Smooth muscle cell (in vitro differentiated cells): Measurements from ENCODE around the gene ALDOA. TPM values are rescaled to one million over a fixed set of nuclear protein-coding genes. Genes with fewer than 3 reads are reported as not detected.
A peak's percentile ranks its signal among the peaks of the same experiment; 100 is the strongest.

Experiments
- DNase-seq: peaks from one replicate; lab custom pipeline; 2025; ENCODE audit not compliant: unreplicated experiment; lab: John Stamatoyannopoulos, UW
- H2AFZ ChIP-seq: fragments of 200-600 bp; sonication (generic); 2 replicates; pipeline ENCODE4 v1.6.0; 2016; ENCODE audit warnings: antibody characterized with exemption, low read depth, mild to moderate bottlenecking
- H3F3A ChIP-seq: fragments of 200-600 bp; sonication (generic); 2 replicates; pipeline ENCODE4 v1.6.0; 2017; ENCODE audit warnings: antibody characterized with exemption, low read depth
- H3K27ac ChIP-seq: fragments of 200-600 bp; sonication (generic); 2 replicates; pipeline ENCODE4 v1.5.1; 2016; ENCODE audit warnings: low read depth, mild to moderate bottlenecking
- H3K27me3 ChIP-seq: fragments of 200-600 bp; sonication (generic); 2 replicates; pipeline ENCODE4 v1.6.1; 2016; ENCODE audit warnings: low read depth, mild to moderate bottlenecking
- H3K36me3 ChIP-seq: fragments of 200-600 bp; sonication (generic); 2 replicates; pipeline ENCODE4 v1.5.1; 2016; ENCODE audit warnings: low read depth
- H3K4me1 ChIP-seq: fragments of 200-600 bp; sonication (generic); 2 replicates; pipeline ENCODE4 v1.5.1; 2016; ENCODE audit warnings: low read depth
- H3K4me2 ChIP-seq: fragments of 200-600 bp; sonication (generic); 2 replicates; pipeline ENCODE4 v1.6.0; 2016; ENCODE audit warnings: mild to moderate bottlenecking
- H3K4me3 ChIP-seq: fragments of 200-600 bp; sonication (generic); 2 replicates; pipeline ENCODE4 v1.5.1; 2016; ENCODE audit warnings: mild to moderate bottlenecking
- H3K79me2 ChIP-seq: fragments of 200-600 bp; sonication (generic); 2 replicates; pipeline ENCODE4 v1.6.0; 2016; ENCODE audit warnings: low read depth, mild to moderate bottlenecking
- H3K9ac ChIP-seq: fragments of 200-600 bp; sonication (generic); 2 replicates; pipeline ENCODE4 v1.6.0; 2016; ENCODE audit warnings: low read depth
- H3K9me3 ChIP-seq: fragments of 200-600 bp; sonication (generic); replicated peaks from 2 replicates; pipeline ENCODE4 v1.5.1; 2016; ENCODE audit warnings: low read depth
- H4K20me1 ChIP-seq: fragments of 200-600 bp; sonication (generic); 2 replicates; pipeline ENCODE4 v1.6.0; 2016; ENCODE audit warnings: low read depth
- WGBS: methylation state at CpG from one replicate; pipeline ENCODE4 v1.1.7; 2016; ENCODE audit warnings: low lambda C conversion rate; 5-methylcytosine and 5-hydroxymethylcytosine counted together
- polyA plus RNA-seq: library from polyadenylated mRNA; unstranded; fragments of >200 nt; fragmentation: Nextera tagmentation; extraction: Ambion mirVana; gene quantifications from 2 replicates; pipeline ENCODE4 v1.2.1, GENCODE V29; 2016
- total RNA-seq: library from RNA; depleted of rRNA; stranded (reverse); fragments of >200 nt; gene quantifications from 2 replicates; pipeline ENCODE4 v1.2.3, GENCODE V29; 2014
- TF ChIP-seq, protein P1 (sequence below): fragments of 200-600 bp; sonication (generic); IDR thresholded peaks from 2 replicates; pipeline ENCODE4 v1.5.1; 2017; ENCODE audit warnings: borderline replicate concordance, mild to moderate bottlenecking, antibody characterized with exemption; ENCODE audit not compliant: insufficient read depth, poor library complexity, severe bottlenecking

ALDOA gene
- total and polyA plus RNA-seq, 2 experiments from 2014 or later, result 1,146 to 2,856 TPM

DNA sequence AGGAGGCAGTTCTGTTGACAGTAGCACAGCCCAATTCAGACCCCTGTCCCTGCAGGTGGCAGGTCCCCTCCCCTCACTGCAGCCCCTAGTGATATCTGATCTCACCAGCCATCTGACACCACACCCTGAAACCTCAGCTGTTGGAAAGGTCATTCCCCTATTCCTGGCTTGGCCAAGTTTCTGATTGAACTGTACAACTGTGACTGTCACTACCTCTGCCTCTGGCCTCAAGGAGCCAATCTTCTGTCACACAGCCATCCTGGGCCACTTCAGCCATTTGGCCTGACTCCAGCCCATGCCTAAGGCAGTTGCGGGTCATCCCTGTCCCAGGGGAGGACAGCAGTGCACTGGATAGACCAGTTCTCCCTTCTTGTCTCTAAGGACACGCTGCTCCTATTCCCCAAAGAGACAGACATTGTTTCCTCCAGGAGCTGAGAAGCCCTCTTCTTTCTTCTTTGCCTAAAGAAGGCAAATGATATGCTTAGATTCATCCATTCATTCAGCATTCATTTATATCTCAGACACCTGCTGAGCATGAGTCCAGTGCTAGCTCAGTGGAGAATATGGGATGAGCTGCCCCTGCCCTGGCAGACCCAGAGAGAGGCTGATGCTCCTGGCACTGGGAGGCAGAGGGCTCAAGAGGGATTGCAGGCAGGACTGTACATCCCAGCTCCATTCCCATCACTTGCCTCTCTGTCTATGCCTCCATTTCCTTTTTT is 4.6 kb upstream of the ALDOA start:
- DNase-seq, result no peak
- peaks cover 6% of the 10 kb centered on the region for H3K79me2 ChIP-seq
- 82% methylated on average over 2 of the region's 2 CpGs for WGBS
- no peaks in the 10 kb centered on the region for H3K9me3 ChIP-seq
- no peaks in the 10 kb centered on the region for H3K36me3 ChIP-seq
- no peak overlapping the region for H3K4me3 ChIP-seq
- no peak overlapping the region for H3K27ac ChIP-seq
- H3K4me2 ChIP-seq, result no peak overlapping the region
- H2AFZ ChIP-seq, result no peak overlapping the region
- TF ChIP-seq, protein P1, sequence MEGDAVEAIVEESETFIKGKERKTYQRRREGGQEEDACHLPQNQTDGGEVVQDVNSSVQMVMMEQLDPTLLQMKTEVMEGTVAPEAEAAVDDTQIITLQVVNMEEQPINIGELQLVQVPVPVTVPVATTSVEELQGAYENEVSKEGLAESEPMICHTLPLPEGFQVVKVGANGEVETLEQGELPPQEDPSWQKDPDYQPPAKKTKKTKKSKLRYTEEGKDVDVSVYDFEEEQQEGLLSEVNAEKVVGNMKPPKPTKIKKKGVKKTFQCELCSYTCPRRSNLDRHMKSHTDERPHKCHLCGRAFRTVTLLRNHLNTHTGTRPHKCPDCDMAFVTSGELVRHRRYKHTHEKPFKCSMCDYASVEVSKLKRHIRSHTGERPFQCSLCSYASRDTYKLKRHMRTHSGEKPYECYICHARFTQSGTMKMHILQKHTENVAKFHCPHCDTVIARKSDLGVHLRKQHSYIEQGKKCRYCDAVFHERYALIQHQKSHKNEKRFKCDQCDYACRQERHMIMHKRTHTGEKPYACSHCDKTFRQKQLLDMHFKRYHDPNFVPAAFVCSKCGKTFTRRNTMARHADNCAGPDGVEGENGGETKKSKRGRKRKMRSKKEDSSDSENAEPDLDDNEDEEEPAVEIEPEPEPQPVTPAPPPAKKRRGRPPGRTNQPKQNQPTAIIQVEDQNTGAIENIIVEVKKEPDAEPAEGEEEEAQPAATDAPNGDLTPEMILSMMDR, result no peak
- H3K27me3 ChIP-seq, result no peaks in the 10 kb centered on the region
- peaks cover 22% of the 10 kb centered on the region for H3K4me1 ChIP-seq
- H4K20me1 ChIP-seq, result peaks cover 3% of the 10 kb centered on the region
- H3F3A ChIP-seq, result peaks cover 11% of the 10 kb centered on the region
- H3K9ac ChIP-seq, result no peak overlapping the region

GRCh38 chr16:30063278-30063892 is 2.2 kb upstream of the ALDOA start:
- no peaks in the 10 kb centered on the region for H3K9me3 ChIP-seq
- TF ChIP-seq, protein P1, result no peak
- H2AFZ ChIP-seq, result no peak overlapping the region
- peaks cover 28% of the 10 kb centered on the region for H3F3A ChIP-seq
- no peaks in the 10 kb centered on the region for H3K36me3 ChIP-seq
- WGBS, result 71% methylated on average over 12 of the region's 12 CpGs
- H3K79me2 ChIP-seq, result peaks cover 30% of the 10 kb centered on the region
- H4K20me1 ChIP-seq, result peaks cover 27% of the 10 kb centered on the region
- peak overlapping the region; percentile 98 for H3K27ac ChIP-seq
- H3K27me3 ChIP-seq, result no peaks in the 10 kb centered on the region
- peak overlapping the region; percentile 92 for H3K4me3 ChIP-seq
- H3K4me2 ChIP-seq, result peak overlapping the region; percentile 98
- peaks cover 39% of the 10 kb centered on the region for H3K4me1 ChIP-seq
- DNase-seq, result no peak
- no peak overlapping the region for H3K9ac ChIP-seq

DNA sequence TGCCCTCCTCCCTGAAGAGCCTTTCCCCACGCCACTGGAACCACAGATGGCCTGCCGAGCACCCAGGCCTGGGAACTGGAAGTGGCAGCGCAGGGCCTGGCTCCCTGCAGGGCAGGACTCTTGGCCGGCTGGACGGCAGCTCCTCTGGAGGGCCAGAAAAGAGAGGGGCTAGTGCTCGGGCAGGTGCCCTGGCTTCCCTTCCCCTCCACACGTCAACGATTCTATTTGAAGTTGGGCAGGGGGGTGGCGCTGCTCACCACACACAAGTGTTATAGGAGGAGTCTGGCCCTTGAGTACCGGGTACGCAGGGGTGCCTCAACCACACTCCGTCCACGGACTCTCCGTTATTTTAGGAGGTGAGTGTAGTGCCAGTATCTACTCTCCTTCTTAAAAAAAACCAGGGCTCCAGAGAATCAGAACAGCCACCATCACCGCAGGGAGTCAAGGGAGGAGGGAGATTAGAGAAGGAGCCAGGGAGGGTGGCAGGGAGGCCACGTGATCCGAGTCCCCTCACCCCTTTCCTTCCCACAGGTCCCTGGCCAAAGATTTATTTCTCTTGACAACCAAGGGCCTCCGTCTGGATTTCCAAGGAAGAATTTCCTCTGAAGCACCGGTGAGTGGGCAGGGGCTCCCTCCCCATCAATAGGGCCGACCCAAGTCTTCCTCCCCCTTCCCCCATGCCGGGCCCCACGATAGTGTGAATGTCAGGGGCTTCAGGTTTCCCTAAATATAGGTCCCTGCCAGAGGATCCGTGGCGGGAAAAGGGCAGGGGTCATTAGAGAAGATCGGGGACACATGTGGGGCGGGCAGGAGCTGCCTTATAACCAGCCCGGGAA is 1.4 kb upstream of the ALDOA start:
- Histone ChIP-seq H2AFZ (peak overlapping the region; percentile 32), H3K36me3 (no peaks in the 10 kb centered on the region), H3K4me2 (peak overlapping the region; percentile 98), H3K4me1 (peaks cover 39% of the 10 kb centered on the region), H3K79me2 (peaks cover 37% of the 10 kb centered on the region), H3K27me3 (no peaks in the 10 kb centered on the region), H3K9ac (peak overlapping the region; percentile 78), H3K9me3 (no peaks in the 10 kb centered on the region), H3K4me3 (peak overlapping the region; percentile 92), H3F3A (peaks cover 32% of the 10 kb centered on the region), H4K20me1 (peaks cover 35% of the 10 kb centered on the region), H3K27ac (peak overlapping the region; percentile 98)
- no peak for DNase-seq
- WGBS, result 6% methylated on average over 27 of the region's 27 CpGs
- TF ChIP-seq, protein P1, result no peak
